Neutrophil (primary cell): ENCODE results near the gene PANX3.

Source experiments
- H3K27ac ChIP-seq: fragments of 200-600 bp; sonication (generic); 2 replicates; pipeline ENCODE4 v1.5.1; 2016; ENCODE audit warnings: mild to moderate bottlenecking, moderate library complexity
- H3K27me3 ChIP-seq: fragments of 200-600 bp; sonication (generic); 2 replicates; pipeline ENCODE4 v1.6.0; 2016; ENCODE audit warnings: mild to moderate bottlenecking
- H3K36me3 ChIP-seq: fragments of 200-600 bp; sonication (generic); 2 replicates; pipeline ENCODE4 v1.5.1; 2017
- H3K4me1 ChIP-seq, 2 experiments: fragments of 200-600 bp in 1 of 2; sonication (generic) in 1 of 2; 1 replicate in 1 of 2; 2 replicates in 1 of 2; pipeline versions ENCODE4 v1.5.1 to v1.6.1; 2013 to 2016; ENCODE audit warnings: low read depth in 1 of 2, low read length in 1 of 2, mild to moderate bottlenecking in 1 of 2, moderate library complexity in 1 of 2; ENCODE audit not compliant: control insufficient read depth in 1 of 2, insufficient read depth in 1 of 2
- H3K4me3 ChIP-seq, 2 experiments: fragments of 200-600 bp in 1 of 2; sonication (generic) in 1 of 2; 1 replicate in 1 of 2; 2 replicates in 1 of 2; pipeline ENCODE4 v1.5.1; 2013 to 2016; ENCODE audit warnings: low read depth in 1 of 2, low read length in 1 of 2, mild to moderate bottlenecking in 1 of 2, moderate library complexity in 1 of 2
- H3K9me3 ChIP-seq: fragments of 200-600 bp; sonication (generic); 2 replicates; pipeline ENCODE4 v1.5.1; 2016
- TF ChIP-seq, protein P1 (sequence below): fragments of 200-600 bp; sonication (generic); IDR thresholded peaks from 2 replicates; pipeline ENCODE4 v1.5.1; 2016; ENCODE audit warnings: antibody characterized with exemption

PANX3 gene

GRCh38 chr11:124591430-124591829 is 19.8 kb upstream of the PANX3 start:
- H3K4me1 ChIP-seq, result no peaks in the 10 kb centered on the region
- no peaks in the 10 kb centered on the region for H3K36me3 ChIP-seq
- no peak overlapping the region for H3K27ac ChIP-seq
- TF ChIP-seq, protein P1, sequence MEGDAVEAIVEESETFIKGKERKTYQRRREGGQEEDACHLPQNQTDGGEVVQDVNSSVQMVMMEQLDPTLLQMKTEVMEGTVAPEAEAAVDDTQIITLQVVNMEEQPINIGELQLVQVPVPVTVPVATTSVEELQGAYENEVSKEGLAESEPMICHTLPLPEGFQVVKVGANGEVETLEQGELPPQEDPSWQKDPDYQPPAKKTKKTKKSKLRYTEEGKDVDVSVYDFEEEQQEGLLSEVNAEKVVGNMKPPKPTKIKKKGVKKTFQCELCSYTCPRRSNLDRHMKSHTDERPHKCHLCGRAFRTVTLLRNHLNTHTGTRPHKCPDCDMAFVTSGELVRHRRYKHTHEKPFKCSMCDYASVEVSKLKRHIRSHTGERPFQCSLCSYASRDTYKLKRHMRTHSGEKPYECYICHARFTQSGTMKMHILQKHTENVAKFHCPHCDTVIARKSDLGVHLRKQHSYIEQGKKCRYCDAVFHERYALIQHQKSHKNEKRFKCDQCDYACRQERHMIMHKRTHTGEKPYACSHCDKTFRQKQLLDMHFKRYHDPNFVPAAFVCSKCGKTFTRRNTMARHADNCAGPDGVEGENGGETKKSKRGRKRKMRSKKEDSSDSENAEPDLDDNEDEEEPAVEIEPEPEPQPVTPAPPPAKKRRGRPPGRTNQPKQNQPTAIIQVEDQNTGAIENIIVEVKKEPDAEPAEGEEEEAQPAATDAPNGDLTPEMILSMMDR, result no peak
- H3K4me3 ChIP-seq, result no peak overlapping the region
- no peaks in the 10 kb centered on the region for H3K9me3 ChIP-seq
- peaks cover 23% of the 10 kb centered on the region for H3K27me3 ChIP-seq

DNA sequence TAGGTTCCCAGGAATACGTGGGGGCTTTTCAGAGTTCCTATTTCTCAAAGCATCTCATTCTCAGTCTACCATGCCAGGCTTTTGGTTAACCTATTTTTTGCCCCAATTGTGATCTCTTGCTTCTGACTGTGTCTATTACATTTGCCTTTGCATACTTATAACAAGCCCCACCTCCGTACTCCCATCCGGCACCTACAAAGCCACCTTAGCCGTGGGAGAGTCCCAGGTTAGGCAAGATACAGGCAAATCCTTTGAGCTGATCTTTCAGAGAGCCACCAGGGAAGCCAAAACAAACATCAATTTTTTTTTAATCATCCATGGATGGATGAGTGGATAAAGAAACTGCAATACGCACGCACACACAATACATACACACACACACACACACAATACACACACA is 18.6 kb upstream of the PANX3 start:
- Histone ChIP-seq H3K36me3 (no peaks in the 10 kb centered on the region), H3K27me3 (peaks cover 35% of the 10 kb centered on the region), H3K9me3 (no peaks in the 10 kb centered on the region), H3K4me3 (no peak overlapping the region), H3K27ac (no peak overlapping the region), H3K4me1 (no peaks in the 10 kb centered on the region)
- TF ChIP-seq, protein P1, result no peak

- Histone ChIP-seq H3K4me1 (no peaks in the 10 kb centered on the region), H3K36me3 (no peaks in the 10 kb centered on the region), H3K27me3 (peaks cover 38% of the 10 kb centered on the region), H3K4me3 (no peak overlapping the region), H3K9me3 (no peaks in the 10 kb centered on the region), H3K27ac (no peak overlapping the region)
- TF ChIP-seq, protein P1, result no peak
These were observed 15.9 kb upstream of the PANX3 start for GRCh38 chr11:124595302-124595701.

- Histone ChIP-seq H3K27ac (no peak overlapping the region), H3K27me3 (peaks cover 38% of the 10 kb centered on the region), H3K4me1 (no peaks in the 10 kb centered on the region), H3K36me3 (no peaks in the 10 kb centered on the region), H3K4me3 (no peak overlapping the region), H3K9me3 (no peaks in the 10 kb centered on the region)
- TF ChIP-seq, protein P1, result no peak
These were observed 13.6 kb upstream of the PANX3 start for GRCh38 chr11:124597626-124598025.

GRCh38 chr11:124600621-124601320 is 10.5 kb upstream of the PANX3 start:
- Histone ChIP-seq H3K4me3 (no peak overlapping the region), H3K27ac (no peak overlapping the region), H3K9me3 (no peaks in the 10 kb centered on the region), H3K36me3 (no peaks in the 10 kb centered on the region), H3K27me3 (peaks cover 21% of the 10 kb centered on the region), H3K4me1 (peaks cover 6 to 9% of the 10 kb centered on the region in 2 experiments)
- TF ChIP-seq, protein P1, result no peak
